HG02884 (cell line): ENCODE data around the gene ENOPH1.
A peak's percentile ranks its signal among the peaks of the same experiment; 100 is the strongest.

Source experiments
- ATAC-seq: cut with Tn5 transposase; IDR thresholded peaks from one replicate; pipeline ENCODE4 v1.9.1; 2021; ENCODE audit warnings: mild to moderate bottlenecking, moderate library complexity; ENCODE audit not compliant: unreplicated experiment

ENOPH1 gene

DNA sequence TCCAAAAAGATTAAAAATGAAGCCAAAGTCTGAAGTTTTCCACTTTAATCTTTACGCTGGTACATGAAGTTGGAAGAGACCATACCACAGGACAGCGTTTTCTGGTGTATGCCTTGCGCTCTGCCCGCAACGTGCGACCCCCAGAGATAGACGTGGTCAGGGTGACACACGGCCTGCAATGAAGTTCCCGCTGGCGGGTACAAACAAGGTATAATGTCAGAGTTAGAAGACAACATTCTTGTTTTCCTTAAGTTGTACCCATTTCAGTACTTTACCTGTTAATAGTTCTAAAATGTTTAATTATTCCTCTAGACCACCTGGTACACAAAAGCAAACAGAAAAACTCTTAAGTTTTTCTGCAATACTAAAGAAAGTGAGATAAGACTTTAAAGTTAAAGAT is 4.9 kb upstream of the ENOPH1 start:
- no peak for ATAC-seq

DNA sequence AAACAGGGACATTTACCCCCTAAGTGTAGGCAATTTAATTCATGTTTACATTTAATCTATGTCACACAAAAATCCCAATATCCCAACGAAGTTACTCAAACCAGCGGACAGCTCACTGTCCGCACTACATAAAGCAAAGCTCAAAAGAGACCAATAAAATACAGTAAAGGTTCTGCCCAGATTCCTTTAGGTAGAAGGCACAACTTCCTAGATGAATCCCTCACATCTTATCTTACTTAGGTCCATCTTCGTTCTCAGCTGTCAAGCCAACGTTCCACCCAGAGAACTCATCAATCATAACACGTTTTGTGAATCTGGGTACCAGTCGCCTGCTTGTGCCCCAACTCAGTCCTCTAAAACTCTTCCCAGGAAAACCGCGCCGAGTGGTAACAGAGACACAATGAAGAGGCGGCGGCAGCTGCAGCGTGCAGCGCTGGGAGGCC is 1.8 kb upstream of the ENOPH1 start:
- no peak for ATAC-seq

DNA sequence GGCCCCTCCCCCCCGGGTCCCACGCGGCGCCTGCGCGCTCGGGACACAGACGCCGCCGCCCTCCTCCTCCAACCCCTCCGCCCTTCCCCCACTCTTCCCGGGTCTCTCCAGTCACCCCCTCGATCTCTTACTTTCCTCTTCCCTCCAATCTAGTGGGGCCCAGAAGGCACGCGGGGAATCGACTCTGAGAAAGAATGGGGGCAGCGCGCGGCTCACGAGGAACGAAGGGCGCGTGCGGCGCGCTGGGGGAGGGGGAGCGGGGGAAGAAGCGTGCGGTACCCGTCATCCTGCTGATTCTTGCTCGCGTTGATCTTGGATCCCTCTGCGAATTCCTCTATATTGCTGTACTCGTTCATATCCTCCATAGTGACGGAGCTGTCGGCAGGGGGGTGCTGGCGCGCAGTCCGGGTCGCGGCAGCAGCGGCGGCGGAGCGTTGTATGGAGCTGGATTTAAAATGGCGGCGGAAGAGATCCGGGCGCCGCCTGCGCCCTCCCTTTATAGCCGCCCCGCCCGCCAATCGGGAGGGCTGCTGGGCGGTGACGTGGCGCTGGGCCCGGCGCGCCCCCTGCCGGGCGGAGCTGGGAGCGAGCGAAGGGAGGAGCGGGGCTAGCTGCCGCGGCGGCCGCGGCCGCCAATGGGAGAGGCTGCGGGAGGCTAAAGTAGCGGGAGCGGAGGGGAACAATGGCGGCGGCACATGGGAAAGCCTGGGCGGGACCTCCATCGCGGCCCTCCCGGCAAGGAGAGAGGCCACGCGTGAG is 1.2 kb upstream of the ENOPH1 start:
- peak; percentile 45 for ATAC-seq

DNA sequence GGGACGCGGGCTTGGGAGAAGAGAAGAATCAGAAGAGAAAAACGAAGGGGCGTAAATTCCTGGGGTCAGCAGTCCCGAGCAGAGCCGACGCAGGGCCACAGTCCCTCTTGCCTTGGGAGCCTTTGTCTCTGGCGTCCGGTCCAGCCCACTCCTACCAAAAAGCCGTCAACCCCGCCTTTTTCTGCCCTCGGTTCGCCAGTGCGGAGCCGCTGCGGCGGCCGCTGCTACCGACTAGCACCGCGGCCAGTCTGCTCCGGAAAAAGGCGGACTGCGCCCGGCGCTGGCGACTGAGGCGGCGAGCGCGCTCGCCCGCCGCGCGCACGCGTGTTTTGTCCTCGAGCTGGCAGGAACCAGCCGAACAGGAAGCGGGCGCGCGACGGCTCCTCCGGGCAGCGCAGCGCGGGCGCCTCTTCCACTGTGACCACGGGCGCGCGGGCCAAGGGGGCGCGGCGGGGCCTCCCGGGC is 630 bp upstream of the ENOPH1 start:
- peak; percentile 16 for ATAC-seq

- ATAC-seq: no peak
Measured at GRCh38 chr4:82430964-82431745, 765 bp downstream of the ENOPH1 start.

- ATAC-seq: no peak
Measured at GRCh38 chr4:82431831-82432230, 1.4 kb downstream of the ENOPH1 start.

DNA sequence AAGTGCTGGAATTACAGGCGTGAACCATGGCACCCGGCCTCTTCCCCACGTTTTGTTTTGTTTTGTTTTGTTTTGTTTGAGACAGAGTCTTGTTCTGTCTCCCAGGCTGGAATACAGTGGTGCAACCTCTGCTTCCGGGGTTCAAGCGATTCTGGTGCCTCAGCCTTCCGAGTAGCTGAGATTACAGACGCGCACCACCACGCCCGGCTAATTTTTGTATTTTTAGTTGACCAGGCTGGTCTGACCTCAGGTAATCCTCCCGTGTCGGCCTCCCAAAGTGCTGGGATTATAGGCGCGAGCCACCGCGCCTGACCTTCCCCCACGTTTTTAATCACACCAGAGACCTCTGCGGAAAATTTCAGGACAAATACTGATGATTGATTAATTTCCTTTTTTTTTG is 2.2 kb downstream of the ENOPH1 start:
- no peak for ATAC-seq

- no peak for ATAC-seq
Measured at GRCh38 chr4:82433791-82434190, 3.4 kb downstream of the ENOPH1 start.

GRCh38 chr4:82434949-82435348 is 4.6 kb downstream of the ENOPH1 start:
- ATAC-seq: no peak

- ATAC-seq: no peak
Measured at GRCh38 chr4:82436130-82436529, 5.7 kb downstream of the ENOPH1 start.

DNA sequence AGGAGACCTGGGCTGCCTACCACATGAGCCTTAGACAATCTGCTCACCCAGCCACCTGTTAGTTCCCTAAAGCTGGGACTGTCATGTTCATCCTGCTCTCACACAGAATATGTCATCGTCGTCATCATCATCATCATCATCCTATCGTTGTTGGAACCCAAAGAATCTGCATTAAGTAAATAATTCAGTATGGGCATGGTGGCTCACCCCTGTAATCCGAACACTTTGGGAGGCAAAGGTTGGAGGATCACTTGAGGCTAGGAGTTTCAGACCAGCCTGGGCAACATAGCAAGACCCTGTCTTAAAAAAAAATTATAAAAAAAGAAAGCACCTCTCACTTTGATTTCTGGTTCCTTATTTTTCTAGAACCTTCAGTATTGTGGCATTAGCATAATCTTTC is 6.4 kb downstream of the ENOPH1 start:
- ATAC-seq: no peak

GRCh38 chr4:82437285-82438005 is 7.1 kb downstream of the ENOPH1 start:
- no peak for ATAC-seq

DNA sequence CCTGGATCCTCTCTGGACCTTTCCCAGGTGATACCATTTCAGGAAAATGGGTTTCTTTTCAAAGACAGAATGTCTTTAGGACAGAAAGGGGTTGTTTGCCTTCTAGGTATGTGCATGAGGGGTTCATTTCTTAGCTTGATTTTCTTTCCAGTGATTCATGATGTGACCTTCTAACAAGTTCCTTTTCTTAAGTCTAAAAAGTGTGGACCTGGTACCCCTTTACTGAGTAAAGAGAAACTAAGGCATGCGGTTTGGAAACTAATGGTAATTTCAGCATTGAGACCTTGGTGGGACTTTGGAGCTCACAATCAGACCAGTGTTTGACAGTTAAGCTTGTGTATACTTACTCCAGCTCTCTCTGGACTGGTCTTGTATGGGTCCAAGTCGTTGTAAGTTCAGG is 8.7 kb downstream of the ENOPH1 start:
- ATAC-seq: no peak

GRCh38 chr4:82447886-82448285 is 17.5 kb downstream of the ENOPH1 start:
- no peak for ATAC-seq

GRCh38 chr4:82450966-82451755 is 20.8 kb downstream of the ENOPH1 start:
- no peak for ATAC-seq

- no peak for ATAC-seq
Measured at GRCh38 chr4:82452026-82452425, 21.6 kb downstream of the ENOPH1 start.

DNA sequence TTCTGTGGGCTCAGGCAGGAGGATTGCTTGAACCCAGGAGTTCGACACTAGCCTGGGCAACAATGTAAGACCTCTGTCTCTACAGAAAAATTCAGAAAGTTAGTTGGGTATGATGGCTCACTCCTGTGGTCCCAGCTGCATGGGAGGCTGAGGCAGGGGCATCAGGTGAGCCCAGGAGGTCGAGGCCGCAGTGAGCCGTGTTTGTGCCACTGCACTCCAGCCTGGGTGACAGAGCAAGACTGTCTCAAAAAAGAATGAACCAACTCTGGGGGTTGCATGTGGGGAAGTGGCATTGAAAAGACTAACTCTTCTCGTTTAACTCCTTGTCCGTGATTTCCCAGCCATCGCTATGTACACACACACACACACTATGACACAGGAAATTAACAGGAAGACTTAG is 26.9 kb downstream of the ENOPH1 start:
- ATAC-seq: no peak

- ATAC-seq: peak; percentile 58
Measured at GRCh38 chr4:82458729-82459128, 28.3 kb downstream of the ENOPH1 start.

GRCh38 chr4:82461710-82462109 is 31.3 kb downstream of the ENOPH1 start:
- no peak for ATAC-seq

GRCh38 chr4:82462415-82462831 is 32.0 kb downstream of the ENOPH1 start:
- no peak for ATAC-seq

- no peak for ATAC-seq
Measured at GRCh38 chr4:82463221-82463620, 32.8 kb downstream of the ENOPH1 start.
